ENCODE data around the gene APOA1. TPM values are rescaled to one million over a fixed set of nuclear protein-coding genes. Genes with fewer than 3 reads are reported as not detected.

APOA1 gene
- total RNA-seq, 8 experiments from 2014 or later, result 0.29 to 1.9 (median 0.42) TPM; not detected in 2

DNA sequence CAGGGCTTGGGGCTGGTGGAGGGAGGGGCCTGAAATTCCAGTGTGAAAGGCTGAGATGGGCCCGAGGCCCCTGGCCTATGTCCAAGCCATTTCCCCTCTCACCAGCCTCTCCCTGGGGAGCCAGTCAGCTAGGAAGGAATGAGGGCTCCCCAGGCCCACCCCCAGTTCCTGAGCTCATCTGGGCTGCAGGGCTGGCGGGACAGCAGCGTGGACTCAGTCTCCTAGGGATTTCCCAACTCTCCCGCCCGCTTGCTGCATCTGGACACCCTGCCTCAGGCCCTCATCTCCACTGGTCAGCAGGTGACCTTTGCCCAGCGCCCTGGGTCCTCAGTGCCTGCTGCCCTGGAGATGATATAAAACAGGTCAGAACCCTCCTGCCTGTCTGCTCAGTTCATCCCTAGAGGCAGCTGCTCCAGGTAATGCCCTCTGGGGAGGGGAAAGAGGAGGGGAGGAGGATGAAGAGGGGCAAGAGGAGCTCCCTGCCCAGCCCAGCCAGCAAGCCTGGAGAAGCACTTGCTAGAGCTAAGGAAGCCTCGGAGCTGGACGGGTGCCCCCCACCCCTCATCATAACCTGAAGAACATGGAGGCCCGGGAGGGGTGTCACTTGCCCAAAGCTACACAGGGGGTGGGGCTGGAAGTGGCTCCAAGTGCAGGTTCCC lies 7.8 kb downstream of the APOA1 start, which contains the start of gene APOC3:
APOC3 (plus strand) TSS at position 383 of the 659 bp plus-strand sequence. CDS start 676 bp downstream, outside the sequence.
- peak in 7 of 8 experiments; percentile 15 to 70 (median 32) for ATAC-seq (replicated peaks in 6 of 8)
- Histone ChIP-seq H3K4me1 (replicated peaks in 1 of 2) (peaks cover 2 to 19% of the 10 kb centered on the region in 2 donors), H3K4me3 (no peak within 1 kb of the TSS), H3K27ac (no peak within 1 kb of the TSS)
- in situ Hi-C loops (cut with MboI; ENCODE audit: low pct_unique_long_range_greater_than_20kb in 2 of 9, low sequenced_read_pairs in 9 of 9, unreplicated experiment in 9 of 9), result no loop called here
- WGBS, 10 experiments, result 63 to 100% methylated on average over 1 to 5 of the region's 9 CpGs; no CpG with 5 or more reads in 8 of the 10 experiments

DNA sequence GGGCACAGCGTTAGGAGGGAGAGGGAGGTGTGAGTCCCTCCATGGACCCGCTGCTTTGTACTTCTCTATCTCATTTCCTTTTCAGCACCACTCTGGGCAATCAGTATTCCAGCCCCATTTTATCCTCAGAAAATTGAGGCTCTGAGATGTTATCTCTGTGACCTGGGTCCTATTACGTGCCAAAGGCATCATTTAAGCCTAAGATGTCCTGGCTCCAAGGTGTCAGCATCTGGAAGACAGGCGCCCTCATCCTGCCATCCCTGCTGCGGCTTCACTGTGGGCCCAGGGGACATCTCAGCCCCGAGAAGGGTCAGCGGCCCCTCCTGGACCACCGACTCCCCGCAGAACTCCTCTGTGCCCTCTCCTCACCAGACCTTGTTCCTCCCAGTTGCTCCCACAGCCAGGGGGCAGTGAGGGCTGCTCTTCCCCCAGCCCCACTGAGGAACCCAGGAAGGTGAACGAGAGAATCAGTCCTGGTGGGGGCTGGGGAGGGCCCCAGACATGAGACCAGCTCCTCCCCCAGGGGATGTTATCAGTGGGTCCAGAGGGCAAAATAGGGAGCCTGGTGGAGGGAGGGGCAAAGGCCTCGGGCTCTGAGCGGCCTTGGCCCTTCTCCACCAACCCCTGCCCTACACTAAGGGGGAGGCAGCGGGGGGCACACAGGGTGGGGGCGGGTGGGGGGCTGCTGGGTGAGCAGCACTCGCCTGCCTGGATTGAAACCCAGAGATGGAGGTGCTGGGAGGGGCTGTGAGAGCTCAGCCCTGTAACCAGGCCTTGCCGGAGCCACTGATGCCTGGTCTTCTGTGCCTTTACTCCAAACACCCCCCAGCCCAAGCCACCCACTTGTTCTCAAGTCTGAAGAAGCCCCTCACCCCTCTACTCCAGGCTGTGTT lies 8.5 kb downstream of the APOA1 start:
- 28 to 83% (median 70%) methylated on average over 1 to 4 of the region's 16 CpGs; no CpG with 5 or more reads in 4 of the 10 experiments for WGBS, 10 experiments
- in situ Hi-C loops (cut with MboI; ENCODE audit: low pct_unique_long_range_greater_than_20kb in 2 of 9, low sequenced_read_pairs in 9 of 9, unreplicated experiment in 9 of 9), result no loop called here
- Histone ChIP-seq H3K4me3 (no peak overlapping the region), H3K4me1 (replicated peaks in 1 of 2) (peaks cover 2 to 19% of the 10 kb centered on the region in 2 donors), H3K27ac (no peak overlapping the region)
- peak in 2 of 8 experiments; percentile 3 to 12 for ATAC-seq (replicated peaks in 6 of 8)

DNA sequence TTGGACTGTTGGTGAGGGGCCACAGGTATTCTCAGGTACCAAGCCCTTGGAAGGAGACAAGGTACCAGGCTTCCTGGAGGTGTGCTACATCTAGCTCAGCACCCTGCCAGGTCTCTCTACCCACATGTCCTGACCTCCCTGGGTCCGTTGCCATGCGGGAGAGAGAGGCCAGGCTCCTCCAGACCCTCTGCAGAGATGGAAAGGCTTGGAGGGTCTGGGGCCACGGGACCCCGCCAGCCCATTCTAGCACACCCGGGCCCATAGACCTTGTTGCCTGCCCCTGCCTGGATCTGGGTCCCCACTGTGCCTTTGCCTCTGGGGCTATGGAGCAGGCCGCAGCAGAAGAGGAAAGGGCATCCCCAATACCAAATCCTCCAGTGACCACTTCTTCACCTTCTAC lies 10.0 kb downstream of the APOA1 start:
- Histone ChIP-seq H3K4me1 (replicated peaks in 1 of 2) (peaks cover 2 to 19% of the 10 kb centered on the region in 2 donors), H3K4me3 (no peak overlapping the region), H3K27ac (no peak overlapping the region)
- 40 to 96% (median 70%) methylated on average over 1 to 4 of the region's 6 CpGs; no CpG with 5 or more reads in 6 of the 10 experiments for WGBS, 10 experiments
- in situ Hi-C loops (cut with MboI; ENCODE audit: low pct_unique_long_range_greater_than_20kb in 2 of 9, low sequenced_read_pairs in 9 of 9, unreplicated experiment in 9 of 9), result no loop called here
- no peak for ATAC-seq (replicated peaks in 6 of 8)

DNA sequence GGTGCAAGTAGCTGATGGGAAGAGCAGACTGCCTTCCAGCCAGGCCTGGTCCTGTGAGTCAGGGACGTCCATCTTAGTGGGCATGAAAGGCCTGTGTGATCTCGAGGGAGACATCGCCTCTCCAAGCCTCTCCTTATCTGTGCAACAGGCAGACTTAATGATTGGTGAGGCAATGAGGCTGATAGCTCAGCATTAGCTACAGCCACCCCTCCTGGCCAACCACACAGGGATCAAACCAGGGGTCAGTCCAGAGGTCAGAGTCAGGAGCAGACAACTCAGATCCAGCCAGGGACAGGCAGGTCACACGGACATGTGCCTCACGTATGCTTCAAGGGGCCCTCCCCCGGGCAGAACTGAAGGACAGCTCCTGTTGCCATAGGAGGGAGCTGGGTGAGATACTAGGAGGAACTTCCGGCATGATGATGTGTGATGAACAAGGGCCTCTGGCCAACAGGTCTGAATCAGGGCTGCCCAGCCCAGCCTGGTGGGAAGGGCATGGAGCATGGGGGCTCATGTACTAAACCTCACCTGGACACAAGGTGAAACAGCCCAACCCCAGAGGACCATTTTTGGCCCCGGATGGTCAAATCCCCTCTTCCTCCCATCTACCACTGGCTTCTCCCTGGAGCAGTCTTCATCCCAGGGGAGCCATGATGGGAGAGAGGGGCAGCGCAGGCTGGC lies 10.5 kb downstream of the APOA1 start:
- peak in 3 of 8 experiments; percentile 30 to 72 (median 57) for ATAC-seq (replicated peaks in 6 of 8)
- peak overlapping the region in 1 of 2 donors; percentile 42 for H3K27ac ChIP-seq
- WGBS, 10 experiments, result 50 to 100% (median 80%) methylated on average over 1 to 5 of the region's 9 CpGs; no CpG with 5 or more reads in 5 of the 10 experiments
- in situ Hi-C loops (cut with MboI; ENCODE audit: low pct_unique_long_range_greater_than_20kb in 2 of 9, low sequenced_read_pairs in 9 of 9, unreplicated experiment in 9 of 9), result no loop called here
- peaks cover 2 to 19% of the 10 kb centered on the region in 2 donors for H3K4me1 ChIP-seq (replicated peaks in 1 of 2)
- no peak overlapping the region for H3K4me3 ChIP-seq

DNA sequence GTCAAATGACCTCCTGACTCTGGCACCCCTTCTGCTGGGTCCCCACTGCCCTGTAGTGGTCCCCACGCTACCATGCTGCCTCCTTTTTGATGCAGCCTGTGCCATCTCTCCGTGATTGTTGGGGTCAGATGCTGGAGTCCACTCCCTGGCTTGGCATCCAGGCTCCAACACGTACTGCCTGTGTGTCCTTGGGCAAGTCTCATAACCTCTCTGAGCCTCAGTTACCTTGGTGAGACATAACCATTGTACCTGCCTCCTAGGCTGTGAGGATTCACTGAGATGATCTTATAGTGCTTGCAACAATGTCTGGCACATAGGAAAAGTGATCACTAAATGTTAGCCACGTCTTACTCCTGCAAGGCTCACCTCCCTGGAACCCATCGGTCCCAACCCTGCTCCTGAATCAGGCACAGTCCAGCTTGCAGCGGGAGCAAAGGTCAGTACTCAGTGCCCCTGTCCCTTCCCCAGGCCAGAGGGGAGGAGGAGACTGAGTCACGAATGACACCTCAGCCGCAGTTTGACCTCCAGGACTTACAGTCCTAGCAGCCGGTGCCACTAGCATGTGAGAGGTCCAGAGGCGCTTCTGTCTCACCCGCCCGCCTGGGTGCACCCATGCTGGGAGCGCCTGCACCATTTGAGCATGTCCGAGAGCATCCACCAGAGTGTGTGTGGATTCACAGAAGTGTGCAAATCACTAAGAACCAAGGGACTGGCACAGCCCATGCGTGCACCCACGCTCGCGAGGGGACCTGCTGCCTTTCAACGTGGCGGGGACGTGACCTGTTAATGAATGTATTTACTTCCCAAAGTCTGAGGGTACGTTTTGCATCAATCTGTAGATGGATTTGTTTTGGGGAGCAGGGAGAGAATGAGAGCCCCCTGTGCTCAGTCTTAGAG lies 11.3 kb downstream of the APOA1 start:
- peaks cover 2 to 19% of the 10 kb centered on the region in 2 donors for H3K4me1 ChIP-seq (replicated peaks in 1 of 2)
- in situ Hi-C loops (cut with MboI; ENCODE audit: low pct_unique_long_range_greater_than_20kb in 2 of 9, low sequenced_read_pairs in 9 of 9, unreplicated experiment in 9 of 9), result no loop called here
- WGBS, 10 experiments, result 27 to 86% (median 79%) methylated on average over 2 to 10 of the region's 22 CpGs; no CpG with 5 or more reads in 1 of the 10 experiments
- no peak overlapping the region for H3K4me3 ChIP-seq
- H3K27ac ChIP-seq, result peak overlapping the region in 1 of 2 donors; percentile 42
- ATAC-seq (replicated peaks in 6 of 8), result no peak

DNA sequence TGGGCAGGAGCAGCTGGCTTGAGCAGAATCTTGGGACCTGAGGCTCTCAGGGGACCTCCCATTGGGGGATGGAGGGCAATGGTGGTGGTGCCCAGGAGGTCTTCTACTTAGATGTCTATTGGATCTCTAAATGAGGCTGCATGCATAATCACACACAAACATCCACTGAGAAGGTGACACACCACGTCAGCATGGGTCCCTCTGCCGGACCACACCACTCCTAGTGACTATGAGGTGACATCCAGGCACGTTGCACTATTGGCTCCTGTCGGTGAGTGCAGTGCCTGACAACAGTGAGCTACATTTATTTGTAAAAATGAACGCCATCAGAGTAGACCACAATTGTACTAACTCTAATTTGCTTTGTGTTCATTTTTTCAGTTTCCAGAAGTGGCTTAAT lies 12.0 kb downstream of the APOA1 start:
- in situ Hi-C loops (cut with MboI; ENCODE audit: low pct_unique_long_range_greater_than_20kb in 2 of 9, low sequenced_read_pairs in 9 of 9, unreplicated experiment in 9 of 9), result no loop called here
- 29 to 100% (median 74%) methylated on average over 1 to 4 of the region's 5 CpGs; no CpG with 5 or more reads in 3 of the 10 experiments for WGBS, 10 experiments
- Histone ChIP-seq H3K4me1 (replicated peaks in 1 of 2) (peaks cover 2 to 19% of the 10 kb centered on the region in 2 donors), H3K27ac (no peak overlapping the region), H3K4me3 (no peak overlapping the region)
- ATAC-seq (replicated peaks in 6 of 8), result peak in 2 of 8 experiments; percentile 32 to 33

DNA sequence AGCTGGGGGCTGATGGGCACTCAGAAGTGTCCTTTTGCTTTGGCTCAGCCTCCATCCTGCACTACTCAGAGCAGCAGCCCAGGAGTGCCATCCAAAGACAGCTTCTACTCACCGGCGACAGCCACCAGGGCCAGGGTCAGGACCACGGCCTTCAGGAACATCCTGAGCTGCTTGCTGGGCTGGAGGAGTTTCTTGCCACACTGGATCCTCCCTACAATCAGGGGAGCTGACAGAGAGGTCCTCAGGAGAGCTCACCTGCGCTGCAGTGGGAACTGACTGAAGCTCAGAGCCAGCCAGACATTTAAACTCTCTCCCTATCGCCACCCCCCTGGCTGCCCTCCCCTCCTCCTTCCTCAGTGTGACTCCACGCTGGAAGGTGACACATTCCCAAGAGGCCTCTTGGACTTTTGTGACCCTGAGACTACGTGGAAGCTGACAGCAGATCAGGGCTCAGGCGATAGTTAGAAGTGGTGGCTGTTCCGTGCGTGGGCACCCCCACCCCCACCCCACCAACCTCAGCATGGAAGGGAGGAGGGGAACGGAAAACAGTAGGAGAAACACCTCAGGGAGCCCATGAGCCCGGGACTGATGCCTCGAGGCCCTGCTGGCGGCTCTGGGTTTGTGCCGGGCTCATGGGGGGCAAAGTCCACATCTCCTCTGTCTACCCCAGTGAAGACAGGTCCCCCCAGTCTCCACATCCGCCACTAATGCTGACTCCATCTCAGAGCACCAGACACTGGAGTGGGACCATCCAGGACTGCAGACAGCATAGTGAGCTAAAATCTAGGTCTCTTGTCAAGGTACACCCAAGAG lies 14.2 kb downstream of the APOA1 start, which contains the start of gene APOA4:
APOA4 (minus strand) TSS at position 274 of the 813 bp plus-strand sequence; CDS start at position 161, 113 bp downstream.
- H3K27ac ChIP-seq, result no peak within 1 kb of the TSS
- no peak for ATAC-seq (replicated peaks in 6 of 8)
- no peak within 1 kb of the TSS for H3K4me3 ChIP-seq
- WGBS, 10 experiments, result 90 to 100% (median 100%) methylated on average over 1 to 2 of the region's 16 CpGs; no CpG with 5 or more reads in 7 of the 10 experiments
- in situ Hi-C loops (cut with MboI; ENCODE audit: low pct_unique_long_range_greater_than_20kb in 2 of 9, low sequenced_read_pairs in 9 of 9, unreplicated experiment in 9 of 9), result no loop called here
- peaks cover 2 to 11% of the 10 kb centered on the region in 2 donors for H3K4me1 ChIP-seq (replicated peaks in 1 of 2)

DNA sequence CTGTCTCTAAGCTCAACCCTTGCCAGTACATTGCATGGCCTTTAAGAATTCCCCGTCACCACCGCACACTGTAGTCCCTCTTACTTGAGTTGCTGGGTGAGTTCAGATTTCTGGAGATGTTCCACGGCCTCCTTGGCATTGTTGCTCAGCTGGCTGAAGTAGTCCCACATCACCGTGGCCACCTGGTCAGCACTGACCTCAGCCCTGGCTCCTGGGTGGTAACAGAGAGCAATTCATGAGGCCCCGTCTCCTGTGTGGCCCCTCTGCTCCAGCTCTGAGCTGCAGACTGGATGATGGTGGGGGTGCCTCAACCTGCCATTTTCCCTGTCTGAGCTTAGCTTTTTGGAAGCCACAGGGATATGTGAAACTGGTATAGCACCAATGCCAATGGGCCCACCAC lies 14.8 kb downstream of the APOA1 start:
- Histone ChIP-seq H3K4me1 (replicated peaks in 1 of 2) (peaks cover 2 to 11% of the 10 kb centered on the region in 2 donors), H3K4me3 (no peak overlapping the region), H3K27ac (no peak overlapping the region)
- no peak for ATAC-seq (replicated peaks in 6 of 8)
- 0 to 100% (median 40%) methylated on average over 1 to 2 of the region's 5 CpGs; no CpG with 5 or more reads in 5 of the 10 experiments for WGBS, 10 experiments
- in situ Hi-C loops (cut with MboI; ENCODE audit: low pct_unique_long_range_greater_than_20kb in 2 of 9, low sequenced_read_pairs in 9 of 9, unreplicated experiment in 9 of 9), result no loop called here

DNA sequence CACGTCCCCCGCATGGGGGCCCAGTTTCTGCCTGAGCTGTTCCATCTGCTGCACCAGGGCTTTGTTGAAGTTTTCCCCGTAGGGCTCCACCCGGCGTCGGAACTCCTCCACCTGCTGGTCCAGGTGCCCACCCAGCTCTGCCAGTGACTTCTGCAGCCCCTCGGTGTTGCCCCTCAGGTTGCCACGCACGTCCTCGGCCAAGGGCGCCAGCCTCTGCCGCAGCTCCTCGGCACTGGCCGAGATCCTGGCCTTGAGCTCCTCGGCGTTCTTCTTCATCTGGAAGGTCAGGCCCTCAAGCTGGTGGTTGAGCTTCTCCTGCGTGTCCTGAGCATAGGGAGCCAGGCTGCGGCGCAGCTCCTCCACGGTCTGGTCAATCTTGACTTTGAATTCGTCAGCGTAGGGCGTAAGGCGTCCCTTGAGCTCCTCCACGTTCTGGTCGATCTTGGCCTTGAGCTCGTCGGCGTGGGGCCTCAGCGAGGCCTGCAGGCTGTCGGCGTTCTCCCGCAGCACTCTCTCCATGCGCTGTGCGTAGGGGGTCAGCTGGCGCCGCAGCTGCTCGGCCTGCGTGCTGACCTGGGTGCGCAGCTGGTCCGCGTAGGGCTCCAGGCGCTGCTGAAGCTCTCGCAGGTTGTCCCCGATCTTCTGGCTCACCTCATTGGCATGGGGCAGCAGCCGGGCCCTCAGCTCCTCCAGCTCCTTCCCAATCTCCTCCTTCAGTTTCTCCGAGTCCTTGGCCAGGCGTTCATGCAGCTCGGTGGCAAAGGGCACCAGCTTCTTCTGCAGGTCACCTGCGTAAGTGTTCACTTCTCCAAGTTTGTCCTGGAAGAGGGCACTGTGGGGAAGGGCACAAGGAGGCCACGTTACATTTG lies 16.1 kb downstream of the APOA1 start:
- 79 to 95% (median 85%) methylated on average over 1 to 28 of the region's 51 CpGs; no CpG with 5 or more reads in 4 of the 10 experiments for WGBS, 10 experiments
- H3K27ac ChIP-seq, result no peak overlapping the region
- in situ Hi-C loops (cut with MboI; ENCODE audit: low pct_unique_long_range_greater_than_20kb in 2 of 9, low sequenced_read_pairs in 9 of 9, unreplicated experiment in 9 of 9), result no loop called here
- ATAC-seq (replicated peaks in 6 of 8), result no peak
- H3K4me3 ChIP-seq, result no peak overlapping the region
- H3K4me1 ChIP-seq (replicated peaks in 1 of 2), result peaks cover 0 to under 1% of the 10 kb centered on the region in 2 donors

DNA sequence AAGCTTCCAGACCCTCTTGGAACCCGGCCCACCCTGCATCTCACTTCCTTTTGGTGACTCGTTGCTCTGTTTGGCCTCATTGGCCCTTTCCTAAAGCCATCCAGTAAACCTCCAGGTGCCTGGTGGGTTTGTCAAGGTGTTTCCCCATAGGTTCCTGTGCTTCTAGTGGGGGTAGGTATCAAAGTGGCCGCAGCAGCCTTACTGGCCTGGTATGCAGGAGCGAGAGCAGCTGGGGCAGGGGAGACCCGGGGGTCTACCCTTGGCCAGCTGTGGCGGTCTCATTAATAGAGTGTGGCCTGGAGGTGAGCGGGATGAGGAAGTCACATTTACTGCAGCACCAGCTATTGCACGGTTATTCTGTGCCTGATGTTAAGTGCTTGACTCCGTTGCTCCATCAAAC lies 18.4 kb downstream of the APOA1 start:
- ATAC-seq (replicated peaks in 6 of 8), result no peak
- no peak overlapping the region for H3K27ac ChIP-seq
- H3K4me3 ChIP-seq, result no peak overlapping the region
- 74 to 100% (median 90%) methylated on average over 4 to 5 of the region's 9 CpGs; no CpG with 5 or more reads in 6 of the 10 experiments for WGBS, 10 experiments
- no peaks in the 10 kb centered on the region for H3K4me1 ChIP-seq (replicated peaks in 1 of 2)
- in situ Hi-C loops (cut with MboI; ENCODE audit: low pct_unique_long_range_greater_than_20kb in 2 of 9, low sequenced_read_pairs in 9 of 9, unreplicated experiment in 9 of 9), result no loop called here

Measured in motor neuron (in vitro differentiated cells).